Tibial nerve (tissue), 4 donors: ENCODE measurements around the gene PRLR.

Experiments used
- EP300 ChIP-seq, 2 donors: sonication (generic); formaldehyde crosslinking; IDR thresholded peaks; one replicate each; pipeline ENCODE4 v1.6.1; 2017; ENCODE audit warnings: antibody characterized with exemption in 2 of 2, mild to moderate bottlenecking in 1 of 2
- POLR2A ChIP-seq, 2 donors: fragments of 450-650 bp; IDR thresholded peaks; one replicate each; pipeline ENCODE4 v1.6.1; 2017; ENCODE audit warnings: antibody characterized with exemption in 2 of 2, mild to moderate bottlenecking in 2 of 2, moderate library complexity in 2 of 2
- TF ChIP-seq, protein P1 (sequence below), 5 experiments: fragments of 200-600 bp in 3 of 5; fragments of 450-650 bp in 2 of 5; sonication (generic) in 3 of 5; IDR thresholded peaks; one replicate each; pipeline ENCODE4 v1.5.1; 2016 to 2019; ENCODE audit warnings: antibody characterized with exemption in 5 of 5, mild to moderate bottlenecking in 3 of 5, moderate library complexity in 2 of 5

DNA sequence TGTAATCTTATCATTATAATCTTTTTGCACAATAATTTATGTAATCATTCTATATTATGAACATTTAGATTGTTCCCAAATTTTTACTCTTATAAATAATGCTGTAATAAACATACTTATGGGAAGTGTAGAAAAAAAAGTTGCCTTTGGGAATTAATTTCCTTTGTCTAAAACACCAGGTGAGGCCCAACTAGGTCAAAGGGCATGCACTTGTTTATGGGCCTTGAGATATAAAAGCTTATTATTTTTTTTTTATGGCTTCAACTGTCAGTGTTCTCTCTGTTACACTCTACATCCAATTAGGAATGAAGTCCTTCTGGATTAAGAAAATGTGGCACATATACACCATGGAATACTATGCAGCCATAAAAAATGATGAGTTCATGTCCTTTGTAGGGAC lies 6.5 kb upstream of the PRLR start:
- TF ChIP-seq, protein P1, sequence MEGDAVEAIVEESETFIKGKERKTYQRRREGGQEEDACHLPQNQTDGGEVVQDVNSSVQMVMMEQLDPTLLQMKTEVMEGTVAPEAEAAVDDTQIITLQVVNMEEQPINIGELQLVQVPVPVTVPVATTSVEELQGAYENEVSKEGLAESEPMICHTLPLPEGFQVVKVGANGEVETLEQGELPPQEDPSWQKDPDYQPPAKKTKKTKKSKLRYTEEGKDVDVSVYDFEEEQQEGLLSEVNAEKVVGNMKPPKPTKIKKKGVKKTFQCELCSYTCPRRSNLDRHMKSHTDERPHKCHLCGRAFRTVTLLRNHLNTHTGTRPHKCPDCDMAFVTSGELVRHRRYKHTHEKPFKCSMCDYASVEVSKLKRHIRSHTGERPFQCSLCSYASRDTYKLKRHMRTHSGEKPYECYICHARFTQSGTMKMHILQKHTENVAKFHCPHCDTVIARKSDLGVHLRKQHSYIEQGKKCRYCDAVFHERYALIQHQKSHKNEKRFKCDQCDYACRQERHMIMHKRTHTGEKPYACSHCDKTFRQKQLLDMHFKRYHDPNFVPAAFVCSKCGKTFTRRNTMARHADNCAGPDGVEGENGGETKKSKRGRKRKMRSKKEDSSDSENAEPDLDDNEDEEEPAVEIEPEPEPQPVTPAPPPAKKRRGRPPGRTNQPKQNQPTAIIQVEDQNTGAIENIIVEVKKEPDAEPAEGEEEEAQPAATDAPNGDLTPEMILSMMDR (IDR thresholded peaks at IDR 0.05), result no peak
- TF ChIP-seq POLR2A (IDR thresholded peaks at IDR 0.05) (no peak), EP300 (IDR thresholded peaks at IDR 0.05) (no peak)
